ENCODE results near the gene RFX7.

DNA sequence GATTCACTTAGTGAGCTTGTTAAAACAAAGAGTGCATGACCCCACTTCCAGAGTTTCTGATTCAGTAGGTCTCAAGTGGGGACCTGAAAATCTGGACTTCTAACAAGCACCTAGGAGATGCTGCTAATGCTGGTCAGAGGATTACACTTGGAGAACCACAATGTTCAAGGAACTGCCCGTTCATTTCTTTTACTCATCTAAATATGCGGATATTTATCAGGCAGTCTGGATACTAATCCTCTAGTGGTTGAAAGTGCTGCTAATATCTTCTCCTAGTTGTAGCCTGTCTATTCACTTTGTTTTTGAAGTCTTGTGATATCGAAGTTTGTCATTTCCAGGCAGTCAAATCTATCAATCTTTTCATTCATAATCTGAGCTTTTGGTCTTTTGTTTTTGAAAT lies 86.8 kb downstream of the RFX7 start:
- no peak for TF ChIP-seq POLR2A (IDR thresholded peaks at IDR 0.05; ENCODE audit: low read depth, low read length)
- no peak for TF ChIP-seq POLR2AphosphoS5 (IDR thresholded peaks at IDR 0.05; ENCODE audit: low read depth, low read length)
- TF ChIP-seq TAF1 (IDR thresholded peaks at IDR 0.05; ENCODE audit: borderline replicate concordance, low read depth, low read length): no peak

All from GM12892 (cell line).